AG09309 (cell line): ENCODE data around the gene ZFAND3.
A peak's percentile ranks its signal among the peaks of the same experiment; 100 is the strongest.
"Not testable (repeated sequence)": the region's sequence is repeated elsewhere in the genome, so short reads cannot be mapped to it uniquely, and the experiment has no call there.

Source experiments
- DNase-seq: peaks from one replicate; pipeline ENCODE4 v3.0.0-alpha.2; 2010; ENCODE audit warnings: low read depth
- H3K4me3 ChIP-seq: 2 replicates; pipeline ENCODE4 v1.5.1; 2011; ENCODE audit warnings: mild to moderate bottlenecking, low read depth, low read length, moderate library complexity; ENCODE audit not compliant: control insufficient read depth
- TF ChIP-seq, protein P1 (sequence below): IDR thresholded peaks from 2 replicates; pipeline ENCODE4 v1.5.1; 2011; ENCODE audit warnings: mild to moderate bottlenecking, low read depth, low read length, inconsistent platforms; ENCODE audit not compliant: insufficient read depth, control insufficient read depth; ENCODE audit errors: missing control alignments

Gene ZFAND3

GRCh38 chr6:37988127-37988526, 168.6 kb downstream of the ZFAND3 start:
- TF ChIP-seq, protein P1, sequence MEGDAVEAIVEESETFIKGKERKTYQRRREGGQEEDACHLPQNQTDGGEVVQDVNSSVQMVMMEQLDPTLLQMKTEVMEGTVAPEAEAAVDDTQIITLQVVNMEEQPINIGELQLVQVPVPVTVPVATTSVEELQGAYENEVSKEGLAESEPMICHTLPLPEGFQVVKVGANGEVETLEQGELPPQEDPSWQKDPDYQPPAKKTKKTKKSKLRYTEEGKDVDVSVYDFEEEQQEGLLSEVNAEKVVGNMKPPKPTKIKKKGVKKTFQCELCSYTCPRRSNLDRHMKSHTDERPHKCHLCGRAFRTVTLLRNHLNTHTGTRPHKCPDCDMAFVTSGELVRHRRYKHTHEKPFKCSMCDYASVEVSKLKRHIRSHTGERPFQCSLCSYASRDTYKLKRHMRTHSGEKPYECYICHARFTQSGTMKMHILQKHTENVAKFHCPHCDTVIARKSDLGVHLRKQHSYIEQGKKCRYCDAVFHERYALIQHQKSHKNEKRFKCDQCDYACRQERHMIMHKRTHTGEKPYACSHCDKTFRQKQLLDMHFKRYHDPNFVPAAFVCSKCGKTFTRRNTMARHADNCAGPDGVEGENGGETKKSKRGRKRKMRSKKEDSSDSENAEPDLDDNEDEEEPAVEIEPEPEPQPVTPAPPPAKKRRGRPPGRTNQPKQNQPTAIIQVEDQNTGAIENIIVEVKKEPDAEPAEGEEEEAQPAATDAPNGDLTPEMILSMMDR: no peak
- no peak for DNase-seq
- H3K4me3 ChIP-seq: no peak overlapping the region

DNA sequence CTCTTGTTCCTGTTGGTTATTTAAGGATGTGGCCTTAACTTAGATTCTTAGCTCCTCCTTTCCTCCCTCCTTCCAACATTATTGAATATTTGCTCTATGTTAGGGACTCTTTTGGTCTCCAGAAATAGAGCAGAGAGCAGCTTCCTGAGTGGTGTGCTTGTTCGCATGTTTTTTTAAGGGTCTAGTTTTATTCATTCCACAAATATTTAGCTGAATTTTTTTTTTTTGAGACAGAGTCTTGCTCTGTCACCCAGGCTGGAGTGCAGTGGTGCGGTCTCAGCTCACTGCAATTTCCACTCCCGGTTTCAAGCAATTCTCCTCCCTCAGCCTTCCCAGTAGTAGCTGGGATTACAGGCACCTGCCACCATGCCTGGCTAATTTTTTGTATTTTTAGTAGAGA, 169.2 kb downstream of the ZFAND3 start:
- TF ChIP-seq, protein P1: no peak
- no peak for DNase-seq

DNA sequence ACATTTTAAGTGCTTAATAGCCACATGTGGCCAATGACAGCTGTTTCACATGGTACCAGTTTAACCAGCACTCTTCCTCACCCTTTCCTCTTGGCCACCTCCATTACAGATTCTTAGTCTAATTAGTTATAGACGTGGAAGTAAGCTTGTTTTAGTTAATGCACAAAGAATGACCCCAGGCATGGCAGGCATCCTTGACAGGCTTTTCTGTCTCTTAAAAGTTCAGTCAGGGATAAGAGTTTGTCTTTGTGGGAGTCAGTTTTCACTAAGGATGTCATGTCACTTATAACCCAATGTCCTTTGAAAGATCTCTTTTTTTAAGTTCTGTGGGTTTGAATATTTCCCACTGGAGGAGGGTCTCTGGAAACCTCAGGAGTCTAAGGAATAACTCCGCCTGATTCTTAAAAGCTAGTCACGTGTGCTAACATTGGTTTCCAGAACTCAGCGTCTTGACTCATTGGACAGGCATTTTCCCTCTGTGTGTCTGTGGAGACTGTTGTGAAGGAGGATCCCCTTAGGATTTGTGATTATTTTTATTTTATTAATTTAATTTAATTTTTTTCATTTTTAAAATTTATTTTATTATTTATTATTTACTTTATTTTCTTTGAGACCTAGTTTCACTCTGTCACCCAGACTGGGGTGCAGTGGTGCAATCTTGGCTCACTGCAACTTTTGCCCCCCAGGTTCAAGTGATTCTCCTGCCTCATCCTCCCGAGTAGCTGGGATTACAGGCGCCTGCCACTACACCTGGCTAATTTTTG, 171.4 kb downstream of the ZFAND3 start:
- DNase-seq: peak; percentile 34
- TF ChIP-seq, protein P1: no peak
- no peak overlapping the region for H3K4me3 ChIP-seq

More for the DNA sequence above, 169.2 kb downstream of the ZFAND3 start:
- H3K4me3 ChIP-seq: no peak overlapping the region

GRCh38 chr6:37992749-37993148, 173.2 kb downstream of the ZFAND3 start:
- no peak overlapping the region for H3K4me3 ChIP-seq
- TF ChIP-seq, protein P1: no peak
- DNase-seq: no peak

DNA sequence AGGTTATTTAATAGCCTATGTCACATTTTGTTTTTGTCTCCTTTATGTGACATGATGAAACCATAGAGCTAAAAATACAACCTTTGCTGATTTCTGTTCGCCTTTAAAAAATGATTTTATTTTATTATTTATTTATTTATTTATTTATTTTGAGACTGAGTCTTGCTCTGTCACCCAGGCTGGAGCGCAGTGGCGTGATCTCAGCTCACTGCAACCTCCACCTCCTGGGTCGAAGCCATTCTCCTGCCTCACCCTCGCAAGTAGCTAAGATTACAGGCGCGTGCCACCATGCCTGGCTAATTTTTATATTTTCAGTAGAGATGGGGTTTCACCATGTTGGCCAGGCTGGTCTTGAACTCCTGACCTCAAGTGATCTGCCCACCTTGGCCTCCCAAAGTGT, 173.7 kb downstream of the ZFAND3 start:
- H3K4me3 ChIP-seq, DNase-seq: not testable (repeated sequence)

GRCh38 chr6:37993596-37993995, 174.1 kb downstream of the ZFAND3 start:
- TF ChIP-seq, protein P1: no peak
- DNase-seq: no peak
- H3K4me3 ChIP-seq: no peak overlapping the region

- no peak overlapping the region for H3K4me3 ChIP-seq
- TF ChIP-seq, protein P1: no peak
- DNase-seq: no peak
Observed at GRCh38 chr6:37994223-37994622, 174.7 kb downstream of the ZFAND3 start.
